Stimulated activated naive B cell treated with anti-CD40 and anti-IgM and Interleukin-4, amounts not matched to agents 10 μg/mL and 1 μg/mL and 100 μg/mL, for 72 hours (primary cell): Measurements from ENCODE around the gene PRPF18.

Experiments
- ATAC-seq, 2 donors: fragments of 150-1000 bp; cut with Tn5 transposase; replicated peaks; 2 replicates each; pipeline ENCODE4 v1.10.0; 2021; ENCODE audit warnings: moderate library complexity in 1 of 2
- DNase-seq: peaks from one replicate; pipeline ENCODE4 v3.0.0; 2021
- H3K27ac Mint-ChIP-seq: one replicate; pipeline ENCODE4 v1.8.0; 2022; ENCODE audit warnings: mild to moderate bottlenecking, mixed read lengths
- H3K27me3 Mint-ChIP-seq, 2 donors: one replicate each; pipeline ENCODE4 v1.8.0; 2022; ENCODE audit warnings: mixed read lengths in 2 of 2
- H3K36me3 Mint-ChIP-seq, 2 donors: one replicate each; pipeline ENCODE4 v1.8.0; 2022; ENCODE audit warnings: mixed read lengths in 2 of 2, mild to moderate bottlenecking in 1 of 2
- H3K4me1 Mint-ChIP-seq, 2 donors: one replicate each; pipeline ENCODE4 v1.8.0; 2022; ENCODE audit warnings: mixed read lengths in 2 of 2, mild to moderate bottlenecking in 1 of 2
- H3K4me3 Mint-ChIP-seq, 2 donors: one replicate each; pipeline ENCODE4 v1.8.0; 2022; ENCODE audit warnings: mild to moderate bottlenecking in 2 of 2, mixed read lengths in 2 of 2, moderate library complexity in 1 of 2
- H3K9me3 Mint-ChIP-seq, 2 donors: one replicate each; pipeline ENCODE4 v1.8.0; 2022; ENCODE audit warnings: mixed read lengths in 2 of 2, mild to moderate bottlenecking in 1 of 2

Gene PRPF18

DNA sequence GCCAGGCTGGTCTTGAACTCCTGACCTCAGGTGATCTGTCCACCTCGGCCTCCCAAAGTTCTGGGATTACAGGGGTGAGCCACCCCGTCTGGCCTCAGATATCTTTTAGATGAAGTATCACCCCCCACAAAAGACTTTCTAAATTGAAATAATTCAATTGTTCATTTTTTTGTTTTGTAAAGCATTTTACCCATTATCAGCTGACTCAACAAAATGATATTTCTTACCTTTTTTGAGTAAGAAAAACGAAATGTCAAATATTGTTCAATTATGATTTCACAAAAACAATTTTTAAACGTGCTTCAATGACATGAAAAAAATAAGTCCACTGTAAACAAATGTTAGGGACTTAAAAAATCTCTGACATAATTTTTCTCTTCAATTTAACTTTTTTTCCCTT lies 822 bp upstream of the PRPF18 start:
- Mint-ChIP-seq H3K4me1 (peaks cover 14 to 26% of the 10 kb centered on the region in 2 donors), H3K27me3 (peaks cover 14 to 25% of the 10 kb centered on the region in 2 donors), H3K27ac (no peak overlapping the region), H3K9me3 (no peaks in the 10 kb centered on the region), H3K36me3 (peaks cover 9 to 10% of the 10 kb centered on the region in 2 donors), H3K4me3 (no peak overlapping the region)
- DNase-seq (no peak), ATAC-seq (no peak)

DNA sequence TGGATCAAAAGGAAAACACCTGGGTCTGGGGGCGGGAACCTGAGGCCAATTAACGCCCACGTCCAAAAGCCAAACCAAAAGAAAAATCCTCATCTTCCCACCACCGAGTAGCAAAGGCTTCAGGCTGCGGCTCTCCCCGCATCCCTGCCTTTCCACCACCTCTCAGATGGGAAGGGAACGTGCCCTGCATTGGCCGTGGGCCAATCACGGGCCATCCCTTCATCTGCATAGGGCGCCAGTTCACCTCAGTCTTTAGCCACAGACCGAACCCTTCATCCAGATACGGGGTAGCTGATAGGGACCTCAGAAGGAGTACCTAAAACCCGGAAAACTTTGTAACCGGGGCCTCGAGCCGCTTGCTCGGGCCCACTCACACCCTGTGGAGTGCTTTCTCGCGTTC lies 626 bp downstream of the PRPF18 start:
- peak overlapping the region; percentile 93 to 100 for H3K4me3 Mint-ChIP-seq
- peak; percentile 1 for DNase-seq
- no peaks in the 10 kb centered on the region for H3K9me3 Mint-ChIP-seq
- ATAC-seq = peak in 1 of 2 donors; percentile 16
- peaks cover 15 to 17% of the 10 kb centered on the region in 2 donors for H3K36me3 Mint-ChIP-seq
- H3K27ac Mint-ChIP-seq = peak overlapping the region; percentile 98
- H3K27me3 Mint-ChIP-seq = peaks cover 8 to 11% of the 10 kb centered on the region in 2 donors
- peaks cover 14 to 31% of the 10 kb centered on the region in 2 donors for H3K4me1 Mint-ChIP-seq

DNA sequence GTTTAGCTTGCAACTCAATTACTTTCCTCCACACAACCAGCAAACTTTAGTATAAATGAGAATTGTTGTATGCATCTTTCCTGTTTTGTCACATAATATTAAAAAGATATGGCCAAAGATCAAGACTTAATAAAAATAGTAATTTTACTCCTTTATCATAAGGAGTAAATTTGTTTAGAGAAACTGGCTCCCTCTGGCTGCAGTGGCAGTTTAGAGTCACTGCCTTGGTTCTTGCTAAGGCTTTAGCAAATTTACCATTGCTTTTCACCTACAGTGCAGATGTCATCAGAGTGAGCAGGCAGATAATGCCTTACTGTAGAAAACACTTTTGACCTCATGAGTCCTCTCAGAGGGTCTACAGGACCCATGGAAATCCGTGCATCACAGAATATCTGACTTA lies 2.6 kb downstream of the PRPF18 start:
- Mint-ChIP-seq H3K27ac (no peak overlapping the region), H3K4me3 (no peak overlapping the region), H3K36me3 (peaks cover 26 to 29% of the 10 kb centered on the region in 2 donors), H3K9me3 (no peaks in the 10 kb centered on the region), H3K4me1 (peaks cover 25 to 44% of the 10 kb centered on the region in 2 donors), H3K27me3 (peaks cover 0 to under 1% of the 10 kb centered on the region in 2 donors)
- ATAC-seq (no peak), DNase-seq (no peak)

DNA sequence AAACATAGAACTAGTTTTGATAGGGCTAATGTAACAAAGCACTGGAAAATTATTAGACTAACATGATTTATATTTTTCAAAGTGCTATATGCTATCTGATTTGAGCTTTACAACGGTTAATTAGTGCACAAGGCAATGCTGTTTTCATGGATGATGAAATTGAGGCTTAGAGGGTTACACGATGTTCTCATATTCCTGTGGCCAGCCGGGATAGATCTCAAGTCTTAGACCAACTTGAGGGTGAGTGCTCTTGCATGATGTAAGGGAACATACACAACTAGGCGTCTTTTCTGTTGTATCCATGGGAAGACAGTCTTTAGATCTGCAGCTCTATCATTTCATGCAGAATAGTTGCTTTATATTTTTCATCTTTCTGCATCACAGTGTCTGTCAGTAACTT lies 4.1 kb downstream of the PRPF18 start:
- DNase-seq = no peak
- Mint-ChIP-seq H3K4me1 (peaks cover 25 to 44% of the 10 kb centered on the region in 2 donors), H3K27me3 (no peaks in the 10 kb centered on the region), H3K9me3 (no peaks in the 10 kb centered on the region), H3K4me3 (no peak overlapping the region), H3K27ac (no peak overlapping the region), H3K36me3 (peaks cover 26 to 32% of the 10 kb centered on the region in 2 donors)
- no peak for ATAC-seq

DNA sequence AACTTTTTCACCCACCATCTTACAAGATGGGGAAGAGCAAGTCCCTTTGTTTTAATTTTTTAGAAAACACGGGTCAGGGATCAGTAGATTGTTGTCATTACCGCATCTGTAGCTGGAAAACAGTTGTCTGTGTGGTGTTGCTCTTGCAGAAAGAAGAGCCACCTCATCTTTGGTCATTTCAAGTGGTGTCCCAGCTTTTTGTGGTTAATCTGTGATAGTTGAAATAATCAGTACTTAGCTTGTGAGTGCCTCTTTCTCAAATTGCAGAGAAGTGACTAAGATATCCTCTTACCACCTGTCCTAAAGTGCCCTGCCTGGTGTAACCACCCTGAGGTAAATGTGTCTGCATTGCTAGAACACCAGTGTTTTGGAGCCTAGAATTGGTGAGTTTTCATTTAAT lies 5.5 kb downstream of the PRPF18 start:
- peaks cover 24 to 33% of the 10 kb centered on the region in 2 donors for H3K36me3 Mint-ChIP-seq
- no peak overlapping the region for H3K4me3 Mint-ChIP-seq
- no peak overlapping the region for H3K27ac Mint-ChIP-seq
- H3K9me3 Mint-ChIP-seq = no peaks in the 10 kb centered on the region
- H3K4me1 Mint-ChIP-seq = peaks cover 25 to 44% of the 10 kb centered on the region in 2 donors
- no peak for DNase-seq
- no peaks in the 10 kb centered on the region for H3K27me3 Mint-ChIP-seq
- no peak for ATAC-seq

DNA sequence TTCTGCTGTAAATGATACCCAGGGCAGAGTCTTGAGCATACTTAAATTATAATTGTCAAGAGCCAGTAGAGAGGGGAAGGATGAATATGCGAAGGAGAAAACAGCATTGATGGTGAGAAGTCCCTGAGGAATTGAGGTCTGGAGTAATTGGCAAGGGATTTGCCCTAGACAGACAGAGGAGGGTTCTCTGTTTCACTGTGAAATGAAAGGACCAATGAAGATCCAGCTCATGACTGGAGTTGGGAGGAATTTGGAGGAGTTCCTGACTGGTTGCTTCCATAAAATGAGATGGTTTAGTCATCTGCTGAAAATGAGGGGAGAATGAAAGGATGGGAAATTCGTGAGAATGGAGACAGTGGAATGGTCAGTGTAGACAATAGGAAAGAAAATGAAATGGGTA lies 6.8 kb downstream of the PRPF18 start:
- H3K4me1 Mint-ChIP-seq = peaks cover 20 to 32% of the 10 kb centered on the region in 2 donors
- H3K4me3 Mint-ChIP-seq = no peak overlapping the region
- H3K36me3 Mint-ChIP-seq = peaks cover 23 to 33% of the 10 kb centered on the region in 2 donors
- H3K27me3 Mint-ChIP-seq = no peaks in the 10 kb centered on the region
- ATAC-seq (no peak), DNase-seq (no peak)
- H3K27ac Mint-ChIP-seq = no peak overlapping the region
- H3K9me3 Mint-ChIP-seq = no peaks in the 10 kb centered on the region

DNA sequence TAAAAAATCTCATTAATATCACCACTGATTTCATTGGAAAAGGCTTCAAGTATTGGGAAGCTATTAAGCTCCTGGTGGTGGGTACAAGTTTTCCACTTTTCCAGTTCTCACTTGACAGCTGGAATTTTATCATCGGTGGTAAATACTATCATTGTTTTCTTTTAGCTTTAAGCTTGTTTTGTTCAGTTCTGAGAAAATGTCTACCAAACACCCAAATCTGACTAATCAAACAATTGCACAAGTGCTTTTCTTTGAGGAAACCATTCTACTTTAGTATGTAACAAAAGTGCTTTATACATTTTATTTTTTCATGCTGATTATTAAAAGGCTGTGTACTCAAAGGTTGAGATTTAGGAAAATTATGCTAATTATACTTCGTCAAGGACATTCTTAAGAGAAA lies 7.9 kb downstream of the PRPF18 start:
- H3K4me3 Mint-ChIP-seq = no peak overlapping the region
- DNase-seq (no peak), ATAC-seq (no peak)
- no peak overlapping the region for H3K27ac Mint-ChIP-seq
- peaks cover 21 to 35% of the 10 kb centered on the region in 2 donors for H3K36me3 Mint-ChIP-seq
- H3K9me3 Mint-ChIP-seq = no peaks in the 10 kb centered on the region
- H3K27me3 Mint-ChIP-seq = no peaks in the 10 kb centered on the region
- peaks cover 15 to 21% of the 10 kb centered on the region in 2 donors for H3K4me1 Mint-ChIP-seq

DNA sequence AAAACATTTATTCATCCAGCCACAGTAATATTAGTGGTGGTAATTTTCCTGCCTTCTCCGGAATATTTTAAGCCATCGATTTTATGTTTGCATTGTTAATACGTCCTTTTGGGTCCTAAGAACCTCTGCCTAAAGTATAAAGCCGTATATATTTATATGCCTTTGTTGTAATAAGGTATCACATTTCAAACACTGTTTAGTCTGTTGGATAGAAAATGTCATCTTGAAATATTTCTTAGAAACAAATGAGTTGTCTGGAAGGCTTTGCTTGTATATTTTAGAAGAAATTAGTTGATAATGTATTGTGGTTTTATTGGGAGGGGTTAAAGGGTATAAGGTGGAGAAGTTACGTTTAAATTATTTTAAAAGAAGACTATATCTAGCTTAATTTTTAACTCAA lies 11.1 kb downstream of the PRPF18 start:
- H3K27ac Mint-ChIP-seq = no peak overlapping the region
- H3K9me3 Mint-ChIP-seq = no peaks in the 10 kb centered on the region
- H3K4me3 Mint-ChIP-seq = no peak overlapping the region
- peaks cover 7 to 10% of the 10 kb centered on the region in 2 donors for H3K4me1 Mint-ChIP-seq
- DNase-seq (no peak), ATAC-seq (no peak)
- no peaks in the 10 kb centered on the region for H3K27me3 Mint-ChIP-seq
- peaks cover 9 to 37% of the 10 kb centered on the region in 2 donors for H3K36me3 Mint-ChIP-seq

DNA sequence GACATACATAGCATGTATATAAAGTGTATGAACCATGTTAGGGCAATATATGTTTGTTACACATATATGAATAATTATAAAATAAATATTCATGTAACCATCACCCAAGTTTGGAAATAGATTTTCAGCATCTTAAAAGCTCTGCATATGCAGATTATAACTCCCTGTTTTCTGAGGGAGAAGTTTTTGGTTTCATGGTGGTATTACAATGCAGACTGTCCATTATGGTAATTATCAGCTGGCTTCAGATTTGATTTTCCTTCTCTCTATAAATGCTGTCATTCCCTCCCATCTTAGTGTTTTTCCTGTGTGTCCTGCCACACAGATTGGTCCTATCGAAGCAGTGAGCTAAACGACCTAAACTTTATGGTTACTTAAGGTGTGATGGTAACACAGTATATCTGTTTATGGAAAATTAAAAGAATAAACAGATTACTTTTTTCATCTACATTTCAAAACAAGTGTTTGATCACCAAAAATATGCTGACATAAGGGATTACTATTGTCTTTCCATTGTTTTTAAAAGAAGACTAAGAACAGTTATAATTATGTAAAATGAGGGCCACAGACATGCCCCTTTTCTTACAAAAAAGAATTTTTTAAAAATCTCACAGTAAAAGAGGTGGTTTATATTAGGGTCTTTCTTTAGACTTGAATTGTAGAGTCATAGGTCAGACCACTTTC lies 17.7 kb downstream of the PRPF18 start:
- Mint-ChIP-seq H3K27me3 (no peaks in the 10 kb centered on the region), H3K4me1 (no peaks in the 10 kb centered on the region), H3K4me3 (no peak overlapping the region), H3K36me3 (peaks cover 29 to 40% of the 10 kb centered on the region in 2 donors), H3K9me3 (no peaks in the 10 kb centered on the region), H3K27ac (no peak overlapping the region)
- DNase-seq (no peak), ATAC-seq (no peak)

DNA sequence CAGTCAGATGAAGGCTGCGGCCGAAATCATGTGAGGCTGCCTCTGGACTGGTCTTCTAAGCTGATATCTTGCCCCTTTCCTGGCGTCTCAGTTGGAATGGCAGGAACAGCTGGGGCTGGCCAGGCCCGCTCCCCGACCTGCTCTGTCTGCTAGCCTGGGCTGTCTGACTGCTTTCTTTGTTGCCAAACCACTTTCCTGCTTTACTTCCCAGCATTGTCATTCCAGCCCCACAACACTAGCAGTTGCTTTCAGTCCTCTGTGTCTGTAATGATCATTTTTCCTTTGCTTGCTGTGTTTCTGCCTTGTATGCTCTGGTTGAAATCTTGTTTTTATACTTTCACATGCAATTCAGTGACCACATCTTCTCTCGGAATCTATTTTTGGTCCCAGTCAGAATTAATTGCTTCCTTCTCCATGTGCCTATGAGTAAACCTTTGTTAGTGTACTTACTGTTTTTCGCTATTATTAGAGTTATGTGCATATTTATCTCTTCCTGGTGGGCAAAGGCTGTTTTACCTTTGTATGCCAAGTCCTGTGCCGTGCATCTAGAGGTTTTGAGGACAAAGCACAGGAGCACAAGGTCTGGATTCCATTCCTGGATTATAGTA lies 21.6 kb downstream of the PRPF18 start:
- no peaks in the 10 kb centered on the region for H3K4me1 Mint-ChIP-seq
- H3K4me3 Mint-ChIP-seq = no peak overlapping the region
- H3K27ac Mint-ChIP-seq = no peak overlapping the region
- ATAC-seq = no peak
- no peaks in the 10 kb centered on the region for H3K27me3 Mint-ChIP-seq
- no peaks in the 10 kb centered on the region for H3K9me3 Mint-ChIP-seq
- H3K36me3 Mint-ChIP-seq = peaks cover 44 to 51% of the 10 kb centered on the region in 2 donors
- DNase-seq = no peak

DNA sequence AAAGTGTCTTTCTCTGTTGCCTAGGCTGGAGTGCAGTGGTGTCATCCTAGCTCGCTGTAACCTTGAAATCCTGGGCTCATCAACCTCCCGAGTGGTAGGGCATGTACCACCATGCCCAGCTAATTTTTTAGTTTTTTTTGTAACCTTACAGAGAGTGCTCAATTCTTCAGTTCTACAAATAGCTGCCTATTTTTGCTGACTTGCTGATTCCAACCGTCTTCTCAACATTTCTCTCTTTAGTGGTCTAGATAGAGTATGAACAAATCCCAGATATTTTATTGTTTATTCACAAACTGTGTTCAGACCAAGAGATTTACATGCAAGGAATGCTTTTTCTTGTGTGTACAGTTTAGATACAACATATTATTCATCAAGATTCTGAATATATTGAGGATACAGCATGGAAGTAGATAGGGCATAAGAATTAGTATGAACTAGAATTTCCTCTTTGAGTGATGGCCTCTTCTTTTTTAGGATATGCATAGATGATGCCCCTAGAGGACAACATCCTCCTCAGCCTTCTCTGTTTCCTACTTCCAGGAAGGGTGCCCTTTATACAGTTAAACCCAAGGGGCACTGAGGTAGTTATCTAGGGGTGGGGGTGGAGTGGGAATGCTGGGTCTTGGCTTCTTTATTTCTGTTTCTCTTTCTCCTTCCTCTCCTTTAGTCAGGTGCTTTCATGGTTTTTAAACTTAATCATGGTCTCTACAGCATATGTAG lies 26.0 kb downstream of the PRPF18 start:
- H3K4me3 Mint-ChIP-seq = no peak overlapping the region
- H3K9me3 Mint-ChIP-seq = no peaks in the 10 kb centered on the region
- H3K27me3 Mint-ChIP-seq = no peaks in the 10 kb centered on the region
- no peak for DNase-seq
- H3K27ac Mint-ChIP-seq = no peak overlapping the region
- ATAC-seq = no peak
- peaks cover 44 to 57% of the 10 kb centered on the region in 2 donors for H3K36me3 Mint-ChIP-seq
- H3K4me1 Mint-ChIP-seq = no peaks in the 10 kb centered on the region

DNA sequence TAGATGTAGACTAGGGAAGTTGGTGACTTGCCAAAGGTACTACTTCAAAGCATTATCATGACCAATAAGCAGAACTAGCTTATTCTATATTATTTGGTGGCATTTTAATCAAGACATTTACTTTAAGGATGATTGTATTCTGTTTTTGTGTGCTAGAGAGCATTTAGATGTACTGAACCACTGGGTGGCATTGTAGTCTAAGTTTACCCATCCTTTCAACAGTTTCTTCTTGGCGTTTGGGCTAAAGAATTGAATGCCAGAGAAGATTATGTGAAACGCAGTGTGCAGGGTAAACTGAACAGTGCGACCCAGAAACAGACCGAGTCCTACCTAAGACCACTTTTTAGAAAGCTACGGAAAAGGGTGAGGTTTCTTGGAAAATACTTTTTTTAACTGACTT lies 26.8 kb downstream of the PRPF18 start:
- Mint-ChIP-seq H3K27me3 (no peaks in the 10 kb centered on the region), H3K27ac (no peak overlapping the region), H3K36me3 (peaks cover 43 to 58% of the 10 kb centered on the region in 2 donors), H3K9me3 (no peaks in the 10 kb centered on the region), H3K4me3 (no peak overlapping the region), H3K4me1 (no peaks in the 10 kb centered on the region)
- ATAC-seq (no peak), DNase-seq (no peak)

DNA sequence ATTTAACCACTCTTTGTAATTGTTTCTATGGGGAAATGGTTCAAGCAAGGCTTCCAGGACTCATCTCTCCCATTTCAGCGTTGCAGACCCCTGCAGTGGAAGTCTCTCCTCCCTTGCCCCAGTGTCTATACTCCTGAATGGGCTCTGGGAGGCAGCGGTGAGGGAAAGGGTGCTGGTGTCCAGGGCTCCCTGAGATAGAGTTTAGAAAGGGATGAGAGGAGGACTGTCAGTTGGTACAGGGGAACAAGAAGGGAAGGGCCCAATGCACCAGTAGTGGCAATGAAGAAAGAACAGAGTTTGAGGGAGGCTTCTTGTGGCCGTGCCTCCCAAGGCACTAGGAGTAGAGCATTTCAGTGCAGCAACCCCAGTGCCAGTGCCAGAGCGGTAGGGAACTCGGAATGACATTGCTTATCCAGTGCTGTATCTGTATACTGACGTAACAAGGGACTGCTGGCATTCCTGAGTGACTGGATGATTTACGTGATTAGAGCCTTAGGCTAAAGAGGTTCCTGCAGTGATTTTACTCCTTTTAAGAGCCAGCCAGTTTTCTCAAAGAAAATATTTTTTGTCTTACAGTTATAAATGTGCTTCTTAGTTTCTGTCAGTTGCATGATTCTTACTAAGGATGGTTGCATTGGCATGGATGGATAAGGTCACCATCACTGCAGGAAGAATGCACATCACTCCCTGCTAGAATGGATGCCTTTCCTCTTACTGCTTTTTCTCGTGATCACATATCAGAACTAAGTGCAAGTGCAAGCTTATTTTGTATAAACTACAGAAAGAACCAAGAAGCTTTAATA lies 28.0 kb downstream of the PRPF18 start:
- Mint-ChIP-seq H3K36me3 (peaks cover 42 to 58% of the 10 kb centered on the region in 2 donors), H3K4me1 (no peaks in the 10 kb centered on the region), H3K27ac (no peak overlapping the region), H3K9me3 (no peaks in the 10 kb centered on the region), H3K4me3 (no peak overlapping the region), H3K27me3 (no peaks in the 10 kb centered on the region)
- ATAC-seq (no peak), DNase-seq (no peak)

DNA sequence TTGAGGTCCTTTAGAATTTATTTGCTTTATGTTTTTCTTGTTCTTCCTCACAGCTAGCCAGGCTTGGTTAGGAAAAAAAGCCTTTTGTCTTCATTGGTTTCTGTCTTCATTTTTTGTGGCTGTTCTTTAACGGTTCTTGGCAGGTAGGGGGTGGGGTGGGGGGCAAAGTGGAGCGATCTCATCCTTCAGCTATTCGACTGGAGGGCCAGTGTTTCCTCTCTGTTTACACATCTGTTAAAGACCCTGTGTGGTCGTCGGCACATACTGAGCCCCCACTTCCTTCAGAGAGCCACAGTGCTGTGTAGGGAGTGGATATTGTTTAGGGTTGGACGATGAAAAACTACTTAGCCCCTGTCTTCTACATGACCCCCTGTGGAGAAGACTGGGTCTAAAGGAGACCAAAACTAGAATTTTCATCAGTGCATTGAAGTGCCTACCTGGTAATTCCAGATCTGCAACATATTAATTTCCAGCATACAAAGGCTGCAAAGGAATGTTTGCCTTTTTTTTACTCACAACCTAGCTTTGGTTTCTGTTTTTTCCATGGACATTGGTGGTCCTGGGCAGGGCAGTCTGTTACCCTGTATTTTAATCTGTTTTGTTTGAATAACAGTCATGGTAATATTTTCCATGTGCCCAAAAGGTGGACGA lies 29.0 kb downstream of the PRPF18 start:
- Mint-ChIP-seq H3K4me3 (no peak overlapping the region), H3K4me1 (no peaks in the 10 kb centered on the region), H3K27me3 (no peaks in the 10 kb centered on the region), H3K27ac (no peak overlapping the region), H3K9me3 (no peaks in the 10 kb centered on the region), H3K36me3 (peaks cover 33 to 49% of the 10 kb centered on the region in 2 donors)
- DNase-seq (no peak), ATAC-seq (no peak)
